MCF 10A (cell line): ENCODE measurements around the gene WDR59. TPM values are rescaled to one million over a fixed set of nuclear protein-coding genes. Genes with fewer than 3 reads are reported as not detected.
A peak's percentile ranks its signal among the peaks of the same experiment; 100 is the strongest.
"Not testable (repeated sequence)": the region's sequence is repeated elsewhere in the genome, so short reads cannot be mapped to it uniquely, and the experiment has no call there.

ENCODE experiments used
- BruUV-seq: library from RNA; stranded (reverse); fragments of 400-500 nt; replicated peaks from 2 replicates; lab custom pipeline; 2021; lab: Mats Ljungman, UMichigan
- CTCF ChIA-PET: fragments of 300-600 bp; sonication (Branson Sonifier 250); formaldehyde crosslinking; extraction: SDS; loops from one replicate; lab custom pipeline; 2021; ENCODE audit warnings: antibody characterized with exemption, inconsistent platforms; lab: Yijun Ruan, JAX
- POLR2A ChIA-PET: fragments of 300-600, 350-650 bp; sonication (Branson Sonifier 250); formaldehyde crosslinking; extraction: SDS; loops from one replicate; lab custom pipeline; 2020; ENCODE audit warnings: antibody characterized with exemption, inconsistent platforms; lab: Yijun Ruan, JAX
- DNase-seq: peaks from one replicate; pipeline ENCODE4 v3.0.0-alpha.2; 2018; ENCODE audit not compliant: unreplicated experiment
- H3K27ac Mint-ChIP-seq: one replicate; pipeline ENCODE4 v1.8.0; 2022; ENCODE audit warnings: mild to moderate bottlenecking, low read depth, mixed read lengths; ENCODE audit not compliant: unreplicated experiment
- H3K27me3 Mint-ChIP-seq: one replicate; pipeline ENCODE4 v1.8.0; 2022; ENCODE audit warnings: mixed read lengths; ENCODE audit not compliant: insufficient read depth, unreplicated experiment
- H3K36me3 Mint-ChIP-seq: one replicate; pipeline ENCODE4 v1.8.0; 2022; ENCODE audit warnings: mild to moderate bottlenecking, moderate library complexity, mixed read lengths; ENCODE audit not compliant: insufficient read depth, unreplicated experiment
- H3K4me1 Mint-ChIP-seq: one replicate; pipeline ENCODE4 v1.8.0; 2022; ENCODE audit warnings: mixed read lengths; ENCODE audit not compliant: insufficient read depth, unreplicated experiment
- H3K4me3 Mint-ChIP-seq: one replicate; pipeline ENCODE4 v1.8.0; 2022; ENCODE audit warnings: mild to moderate bottlenecking, moderate library complexity, mixed read lengths; ENCODE audit not compliant: unreplicated experiment
- H3K9me3 Mint-ChIP-seq: one replicate; pipeline ENCODE4 v1.8.0; 2022; ENCODE audit warnings: mixed read lengths; ENCODE audit not compliant: unreplicated experiment
- CTCF ChIP-seq: fragments of 200-600 bp; IDR thresholded peaks from one replicate; pipeline ENCODE4 v1.8.0; 2022; ENCODE audit warnings: antibody characterized with exemption, mild to moderate bottlenecking; ENCODE audit not compliant: unreplicated experiment
- intact Hi-C: fragments of 100-400 bp; cut with micrococcal nuclease; formaldehyde crosslinking; loops from 2 replicates; pipeline ENCODE4 v1.14.1; 2022
- total RNA-seq: library from RNA; stranded (reverse); gene quantifications from 2 replicates; pipeline ENCODE4 v1.2.3, GENCODE V29; 2022

WDR59 gene
- total RNA-seq, 1 experiment from 2014 or later: 56.1 TPM

GRCh38 chr16:74847202-74847601 is 137.7 kb downstream of the WDR59 start:
- no peak overlapping the region for H3K27ac Mint-ChIP-seq
- H3K9me3 Mint-ChIP-seq: no peaks in the 10 kb centered on the region
- ChIA-PET POLR2A (interaction anchor here (1.0 to 1.4 kb wide), 2 partner anchors 11 to 16 kb away, joined by 3 read pairs; no protein-coding TSS in a partner anchor), CTCF (interaction anchor here (1.0 to 3.2 kb wide), 2 partner anchors 15 to 264 kb away, joined by 3 to 20 read pairs; no protein-coding TSS in a partner anchor)
- intact Hi-C loops: no loop called here
- H3K4me3 Mint-ChIP-seq: no peak overlapping the region
- H3K4me1 Mint-ChIP-seq: no peaks in the 10 kb centered on the region
- DNase-seq: no peak
- no peak for TF ChIP-seq CTCF
- BruUV-seq: no TSS peak
- no peaks in the 10 kb centered on the region for H3K27me3 Mint-ChIP-seq
- no peaks in the 10 kb centered on the region for H3K36me3 Mint-ChIP-seq

GRCh38 chr16:74846714-74847113 is 138.2 kb downstream of the WDR59 start:
- no peaks in the 10 kb centered on the region for H3K9me3 Mint-ChIP-seq
- H3K4me1 Mint-ChIP-seq: no peaks in the 10 kb centered on the region
- no peaks in the 10 kb centered on the region for H3K36me3 Mint-ChIP-seq
- POLR2A ChIA-PET: interaction anchor here (1.0 kb wide), 1 partner anchor 16 kb away, joined by 3 read pairs; no protein-coding TSS in a partner anchor
- no peak overlapping the region for H3K27ac Mint-ChIP-seq
- no peak for DNase-seq
- BruUV-seq: no TSS peak
- peaks cover 3% of the 10 kb centered on the region for H3K27me3 Mint-ChIP-seq
- CTCF ChIA-PET: interaction anchor here (1.0 to 3.2 kb wide), 2 partner anchors 15 to 265 kb away, joined by 3 to 20 read pairs; no protein-coding TSS in a partner anchor
- intact Hi-C loops: no loop called here
- TF ChIP-seq CTCF: no peak
- H3K4me3 Mint-ChIP-seq: no peak overlapping the region

- ChIA-PET CTCF (interaction anchor here (0.7 to 5.8 kb wide), 3 partner anchors 18 to 31 kb away, joined by 3 to 26 read pairs (median 4); no protein-coding TSS in a partner anchor), POLR2A (interaction anchor here (0.7 kb wide), 2 partner anchors 16 to 234 kb away, joined by 3 read pairs; no protein-coding TSS in a partner anchor)
- Mint-ChIP-seq H3K36me3 (no peaks in the 10 kb centered on the region), H3K9me3 (no peaks in the 10 kb centered on the region), H3K4me1 (no peaks in the 10 kb centered on the region), H3K4me3 (no peak overlapping the region), H3K27me3 (peaks cover 12% of the 10 kb centered on the region), H3K27ac (no peak overlapping the region)
- intact Hi-C loops: no loop called here
- DNase-seq: peak; percentile 11
- BruUV-seq: no TSS peak
- TF ChIP-seq CTCF: no peak
Observed at GRCh38 chr16:74844041-74844980, 140.6 kb downstream of the WDR59 start.

GRCh38 chr16:74843381-74844035 is 141.4 kb downstream of the WDR59 start:
- DNase-seq: peak; percentile 29
- H3K4me3 Mint-ChIP-seq, H3K9me3 Mint-ChIP-seq, intact Hi-C loops, H3K36me3 Mint-ChIP-seq, BruUV-seq, H3K27ac Mint-ChIP-seq, H3K4me1 Mint-ChIP-seq: not testable (repeated sequence)
- H3K27me3 Mint-ChIP-seq: peaks cover 12% of the 10 kb centered on the region
- ChIA-PET POLR2A (interaction anchor here (0.6 to 0.7 kb wide), 2 partner anchors 8 to 15 kb away, joined by 3 read pairs; no protein-coding TSS in a partner anchor), CTCF (interaction anchor here (0.7 to 5.8 kb wide), 3 partner anchors 19 to 30 kb away, joined by 3 to 26 read pairs (median 4); no protein-coding TSS in a partner anchor)
